ENCODE measurements around the gene PHPT1.
A peak's percentile ranks its signal among the peaks of the same experiment; 100 is the strongest.

The PHPT1 gene

DNA sequence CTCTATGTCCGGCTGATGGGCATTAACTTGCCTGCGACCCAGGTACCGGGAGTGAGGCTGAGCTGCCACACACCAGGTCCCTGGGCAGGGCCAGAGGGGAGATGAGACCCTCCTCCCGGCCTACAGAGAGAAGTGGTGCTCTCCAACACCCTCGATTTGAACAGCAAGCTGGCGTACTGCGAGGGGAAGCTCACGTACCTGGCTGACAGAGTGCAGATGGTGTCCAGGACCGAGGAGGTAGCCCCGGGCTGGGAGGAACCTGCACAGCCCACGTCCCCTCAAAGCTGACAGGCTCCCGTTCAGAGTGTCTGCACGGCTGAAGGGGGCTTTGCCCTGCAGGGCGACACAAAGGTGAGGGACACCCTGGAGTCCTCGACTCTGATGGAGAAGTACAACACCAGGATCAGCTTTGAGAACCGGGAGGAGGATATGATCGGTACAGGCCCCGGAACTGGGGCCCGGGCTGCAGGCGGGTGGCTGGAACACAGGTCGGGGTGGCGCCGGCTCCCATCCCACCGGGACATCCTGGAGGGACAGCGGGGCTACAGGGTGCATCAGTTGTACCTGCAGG, 42.5 kb upstream of the PHPT1 start:
- TF ChIP-seq, protein P1, sequence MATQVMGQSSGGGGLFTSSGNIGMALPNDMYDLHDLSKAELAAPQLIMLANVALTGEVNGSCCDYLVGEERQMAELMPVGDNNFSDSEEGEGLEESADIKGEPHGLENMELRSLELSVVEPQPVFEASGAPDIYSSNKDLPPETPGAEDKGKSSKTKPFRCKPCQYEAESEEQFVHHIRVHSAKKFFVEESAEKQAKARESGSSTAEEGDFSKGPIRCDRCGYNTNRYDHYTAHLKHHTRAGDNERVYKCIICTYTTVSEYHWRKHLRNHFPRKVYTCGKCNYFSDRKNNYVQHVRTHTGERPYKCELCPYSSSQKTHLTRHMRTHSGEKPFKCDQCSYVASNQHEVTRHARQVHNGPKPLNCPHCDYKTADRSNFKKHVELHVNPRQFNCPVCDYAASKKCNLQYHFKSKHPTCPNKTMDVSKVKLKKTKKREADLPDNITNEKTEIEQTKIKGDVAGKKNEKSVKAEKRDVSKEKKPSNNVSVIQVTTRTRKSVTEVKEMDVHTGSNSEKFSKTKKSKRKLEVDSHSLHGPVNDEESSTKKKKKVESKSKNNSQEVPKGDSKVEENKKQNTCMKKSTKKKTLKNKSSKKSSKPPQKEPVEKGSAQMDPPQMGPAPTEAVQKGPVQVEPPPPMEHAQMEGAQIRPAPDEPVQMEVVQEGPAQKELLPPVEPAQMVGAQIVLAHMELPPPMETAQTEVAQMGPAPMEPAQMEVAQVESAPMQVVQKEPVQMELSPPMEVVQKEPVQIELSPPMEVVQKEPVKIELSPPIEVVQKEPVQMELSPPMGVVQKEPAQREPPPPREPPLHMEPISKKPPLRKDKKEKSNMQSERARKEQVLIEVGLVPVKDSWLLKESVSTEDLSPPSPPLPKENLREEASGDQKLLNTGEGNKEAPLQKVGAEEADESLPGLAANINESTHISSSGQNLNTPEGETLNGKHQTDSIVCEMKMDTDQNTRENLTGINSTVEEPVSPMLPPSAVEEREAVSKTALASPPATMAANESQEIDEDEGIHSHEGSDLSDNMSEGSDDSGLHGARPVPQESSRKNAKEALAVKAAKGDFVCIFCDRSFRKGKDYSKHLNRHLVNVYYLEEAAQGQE (IDR thresholded peaks at IDR 0.05; ENCODE audit: low read depth) = no peak
- TF ChIP-seq, protein P2, sequence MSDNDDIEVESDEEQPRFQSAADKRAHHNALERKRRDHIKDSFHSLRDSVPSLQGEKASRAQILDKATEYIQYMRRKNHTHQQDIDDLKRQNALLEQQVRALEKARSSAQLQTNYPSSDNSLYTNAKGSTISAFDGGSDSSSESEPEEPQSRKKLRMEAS (IDR thresholded peaks at IDR 0.05) = no peak
- no peak for TF ChIP-seq EGR1 (IDR thresholded peaks at IDR 0.05)
- TF ChIP-seq CREB1 (IDR thresholded peaks at IDR 0.05; ENCODE audit: low read depth) = no peak
- no peak for TF ChIP-seq TCF12 (IDR thresholded peaks at IDR 0.05; ENCODE audit: low read depth)
- TF ChIP-seq ZBTB7A (IDR thresholded peaks at IDR 0.05; ENCODE audit: low read depth) = no peak

DNA sequence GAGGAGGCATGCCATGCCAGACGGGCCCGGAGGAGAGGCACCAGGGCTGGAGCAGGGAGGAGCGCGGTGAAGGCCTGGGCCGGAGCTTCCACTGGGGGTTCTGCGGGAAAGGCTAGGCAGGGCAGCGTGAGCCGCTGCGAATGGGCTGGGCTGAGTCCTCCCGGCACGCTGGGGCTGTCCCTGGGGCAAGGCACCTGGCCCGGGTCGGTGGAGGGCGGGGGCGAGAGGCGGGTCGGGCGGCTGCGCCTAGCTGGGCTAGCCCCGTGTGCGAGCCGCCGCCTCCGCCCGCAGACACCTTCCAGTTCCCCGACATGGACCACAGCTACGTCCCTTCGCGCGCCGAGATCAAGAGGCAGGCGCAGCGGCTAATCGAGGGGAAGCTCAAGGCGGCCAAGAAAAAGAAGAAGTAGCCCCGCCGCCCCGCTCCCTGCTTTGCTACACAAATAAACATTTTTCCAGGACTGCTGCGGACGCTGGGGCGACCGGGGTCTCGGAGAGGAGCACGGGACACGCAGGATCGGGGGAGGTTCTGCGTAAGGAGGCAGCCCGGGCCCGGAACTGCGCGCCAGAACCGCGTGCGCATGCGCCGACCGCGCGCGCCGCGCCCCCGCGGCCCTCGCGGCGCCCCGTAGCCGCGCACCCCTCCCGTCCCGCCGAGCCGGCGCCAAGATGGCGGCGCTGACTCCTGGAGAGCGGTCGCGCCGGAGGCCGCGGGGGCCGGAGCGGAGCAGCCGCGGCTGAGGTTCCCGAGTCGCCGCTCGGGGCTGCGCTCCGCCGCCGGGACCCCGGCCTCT, 41.7 kb upstream of the PHPT1 start, which contains the start of gene RABL6:
RABL6 (plus strand) TSS at position 668 of the 794 bp plus-strand sequence. CDS start 249 bp downstream, outside the sequence.
- no peak for TF ChIP-seq RAD21 (IDR thresholded peaks at IDR 0.05; ENCODE audit: low read depth)
- TF ChIP-seq TCF12 (IDR thresholded peaks at IDR 0.05; ENCODE audit: low read depth) = no peak
- no peak for TF ChIP-seq TEAD4 (IDR thresholded peaks at IDR 0.05)
- TF ChIP-seq, protein P2 (IDR thresholded peaks at IDR 0.05) = peak; percentile 74
- peak; percentile 86 for TF ChIP-seq TAF1 (IDR thresholded peaks at IDR 0.05; ENCODE audit: low read depth)
- TF ChIP-seq YY1 (IDR thresholded peaks at IDR 0.05; ENCODE audit: low read depth) = peak; percentile 92
- no peak for TF ChIP-seq CREB1 (IDR thresholded peaks at IDR 0.05; ENCODE audit: low read depth)
- no peak for TF ChIP-seq FOXM1 (IDR thresholded peaks at IDR 0.05; ENCODE audit: borderline replicate concordance, low read depth)
- no peak for TF ChIP-seq ZBTB7A (IDR thresholded peaks at IDR 0.05; ENCODE audit: low read depth)

DNA sequence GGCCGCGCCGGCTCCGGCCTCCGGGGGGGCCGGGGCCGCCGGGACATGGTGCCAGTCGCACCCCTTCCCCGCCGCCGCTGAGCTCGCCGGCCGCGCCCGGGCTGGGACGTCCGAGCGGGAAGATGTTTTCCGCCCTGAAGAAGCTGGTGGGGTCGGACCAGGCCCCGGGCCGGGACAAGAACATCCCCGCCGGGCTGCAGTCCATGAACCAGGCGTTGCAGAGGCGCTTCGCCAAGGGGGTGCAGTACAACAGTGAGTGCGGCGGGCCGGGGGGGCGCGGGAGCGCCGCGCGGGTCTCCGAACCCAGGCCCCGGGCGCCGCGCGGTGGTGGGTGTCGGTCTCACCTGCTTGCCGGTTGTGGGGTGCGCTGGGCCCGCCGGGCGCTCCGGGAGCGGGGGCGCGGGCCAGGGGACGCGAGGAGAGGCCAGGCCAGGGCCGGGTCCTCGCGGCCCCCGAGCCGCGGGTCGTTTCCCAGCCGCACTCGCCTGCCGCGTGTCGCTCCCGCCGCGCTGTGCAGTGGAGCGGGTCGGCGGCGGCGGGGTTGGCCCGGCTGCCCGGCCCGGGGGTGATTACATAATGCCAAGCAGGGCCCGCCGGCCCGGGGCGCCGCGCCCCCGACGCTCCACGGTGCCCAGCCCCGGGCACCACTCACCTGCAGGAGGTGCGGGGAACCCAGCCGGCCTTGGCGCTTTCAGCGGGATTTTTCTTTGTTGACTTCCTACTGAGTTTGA, 41.0 kb upstream of the PHPT1 start:
- TF ChIP-seq EGR1 (IDR thresholded peaks at IDR 0.05) (no peak), CREB1 (IDR thresholded peaks at IDR 0.05; ENCODE audit: low read depth) (no peak), CEBPB (IDR thresholded peaks at IDR 0.05) (no peak), NFIC (IDR thresholded peaks at IDR 0.05) (no peak), YY1 (IDR thresholded peaks at IDR 0.05; ENCODE audit: low read depth) (no peak), RAD21 (IDR thresholded peaks at IDR 0.05; ENCODE audit: low read depth) (no peak), ZBTB7A (IDR thresholded peaks at IDR 0.05; ENCODE audit: low read depth) (peak; percentile 55; the same call in 1 of the 2 replicates), EP300 (IDR thresholded peaks at IDR 0.05; ENCODE audit: borderline replicate concordance) (no peak), TEAD4 (IDR thresholded peaks at IDR 0.05) (no peak), FOXM1 (IDR thresholded peaks at IDR 0.05; ENCODE audit: borderline replicate concordance, low read depth) (no peak), TCF12 (IDR thresholded peaks at IDR 0.05; ENCODE audit: low read depth) (peak; percentile 29; the same call in 1 of the 2 replicates), TAF1 (IDR thresholded peaks at IDR 0.05; ENCODE audit: low read depth) (peak; percentile 63)
- TF ChIP-seq, protein P1 (IDR thresholded peaks at IDR 0.05; ENCODE audit: low read depth) = no peak
- TF ChIP-seq, protein P2 (IDR thresholded peaks at IDR 0.05) = peak; percentile 50; the same call in 1 of the 2 replicates
- TF ChIP-seq, protein P3, sequence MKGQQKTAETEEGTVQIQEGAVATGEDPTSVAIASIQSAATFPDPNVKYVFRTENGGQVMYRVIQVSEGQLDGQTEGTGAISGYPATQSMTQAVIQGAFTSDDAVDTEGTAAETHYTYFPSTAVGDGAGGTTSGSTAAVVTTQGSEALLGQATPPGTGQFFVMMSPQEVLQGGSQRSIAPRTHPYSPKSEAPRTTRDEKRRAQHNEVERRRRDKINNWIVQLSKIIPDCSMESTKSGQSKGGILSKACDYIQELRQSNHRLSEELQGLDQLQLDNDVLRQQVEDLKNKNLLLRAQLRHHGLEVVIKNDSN (IDR thresholded peaks at IDR 0.05) = no peak

DNA sequence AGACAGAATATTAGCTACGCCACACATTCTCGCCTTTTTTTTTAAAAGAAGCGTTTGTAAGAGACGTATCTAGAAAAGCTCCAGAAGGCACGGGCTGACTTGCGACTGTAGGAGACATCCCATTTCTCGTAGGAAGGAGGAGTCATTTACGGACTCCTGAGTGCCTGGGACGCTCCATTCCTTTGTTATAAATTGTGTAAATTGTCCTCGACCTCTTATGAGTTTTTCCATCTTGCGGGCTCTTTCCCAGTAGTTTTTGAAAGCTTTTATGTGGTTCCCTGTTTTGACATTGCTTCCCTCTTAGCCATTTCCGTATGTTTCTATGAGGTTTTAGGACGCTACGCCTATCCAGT, 40.4 kb upstream of the PHPT1 start:
- TF ChIP-seq TAF1 (IDR thresholded peaks at IDR 0.05; ENCODE audit: low read depth) (no peak), YY1 (IDR thresholded peaks at IDR 0.05; ENCODE audit: low read depth) (no peak), TEAD4 (IDR thresholded peaks at IDR 0.05) (no peak), TCF12 (IDR thresholded peaks at IDR 0.05; ENCODE audit: low read depth) (no peak), ZBTB7A (IDR thresholded peaks at IDR 0.05; ENCODE audit: low read depth) (no peak), CEBPB (IDR thresholded peaks at IDR 0.05) (no peak), NFIC (IDR thresholded peaks at IDR 0.05) (no peak), RAD21 (IDR thresholded peaks at IDR 0.05; ENCODE audit: low read depth) (no peak), FOXM1 (IDR thresholded peaks at IDR 0.05; ENCODE audit: borderline replicate concordance, low read depth) (no peak)

DNA sequence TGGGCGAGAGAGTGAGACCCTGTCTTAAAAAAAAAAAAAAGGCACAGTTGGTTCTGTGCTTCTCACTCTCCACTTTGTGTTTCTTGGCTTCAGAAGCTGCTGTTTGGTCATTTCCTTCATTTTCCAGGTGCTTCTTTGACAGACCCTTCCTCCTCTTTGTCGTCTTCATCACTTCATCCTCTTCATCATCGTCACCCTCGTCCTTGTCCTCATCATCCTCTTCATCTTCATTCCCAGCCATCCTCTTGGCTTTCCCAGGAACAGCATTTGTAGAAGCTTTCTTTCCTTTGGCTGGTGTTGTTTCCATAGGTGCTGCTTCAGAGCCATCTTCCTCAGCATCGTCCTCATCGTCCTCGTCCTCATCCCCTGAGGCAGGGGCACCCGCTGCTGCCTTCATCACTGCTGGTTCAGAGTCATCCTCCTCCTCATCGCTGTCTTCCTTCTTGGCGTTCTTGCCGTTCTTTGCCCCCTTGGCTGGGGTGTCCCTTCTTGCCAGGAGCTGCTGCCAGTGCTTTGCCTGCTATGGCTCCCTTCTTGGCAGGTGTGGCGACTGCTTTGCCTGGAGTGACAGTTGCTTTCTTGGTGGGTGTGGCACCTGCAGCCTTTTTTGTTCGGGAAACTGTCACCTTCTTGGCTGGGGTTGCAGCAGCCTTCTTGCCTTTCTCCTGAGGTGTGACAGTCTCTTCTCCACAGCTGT, 34.3 kb upstream of the PHPT1 start:
- TF ChIP-seq TEAD4 (IDR thresholded peaks at IDR 0.05) (no peak), TAF1 (IDR thresholded peaks at IDR 0.05; ENCODE audit: low read depth) (no peak), CEBPB (IDR thresholded peaks at IDR 0.05) (no peak), TCF12 (IDR thresholded peaks at IDR 0.05; ENCODE audit: low read depth) (no peak)

Data from Ishikawa (cell line).